HG03039 (cell line): ENCODE data around the gene AKR7A2.

Experiments
- ATAC-seq: cut with Tn5 transposase; IDR thresholded peaks from one replicate; pipeline ENCODE4 v1.9.1; 2021; ENCODE audit warnings: mild to moderate bottlenecking, moderate library complexity; ENCODE audit not compliant: unreplicated experiment

AKR7A2 gene

GRCh38 chr1:19343617-19344350, 31.8 kb upstream of the AKR7A2 start:
- no peak for ATAC-seq

GRCh38 chr1:19342894-19343616, 31.1 kb upstream of the AKR7A2 start:
- ATAC-seq: no peak

GRCh38 chr1:19342062-19342750, 30.3 kb upstream of the AKR7A2 start:
- no peak for ATAC-seq

GRCh38 chr1:19341201-19342061, 29.5 kb upstream of the AKR7A2 start:
- no peak for ATAC-seq

- no peak for ATAC-seq
These were observed 28.5 kb upstream of the AKR7A2 start for GRCh38 chr1:19340387-19340937.

GRCh38 chr1:19339214-19339861, 27.4 kb upstream of the AKR7A2 start:
- ATAC-seq: no peak

- ATAC-seq: no peak
These were observed 26.4 kb upstream of the AKR7A2 start for GRCh38 chr1:19338323-19338762.

- no peak for ATAC-seq
These were observed 25.3 kb upstream of the AKR7A2 start for GRCh38 chr1:19337289-19337688.

- no peak for ATAC-seq
These were observed 24.6 kb upstream of the AKR7A2 start for GRCh38 chr1:19336543-19336942.

GRCh38 chr1:19333587-19334354, 21.8 kb upstream of the AKR7A2 start:
- no peak for ATAC-seq

- no peak for ATAC-seq
These were observed 20.9 kb upstream of the AKR7A2 start for GRCh38 chr1:19332832-19333231.

- ATAC-seq: no peak
These were observed 19.4 kb upstream of the AKR7A2 start for GRCh38 chr1:19331262-19331878.

- ATAC-seq: no peak
These were observed 18.6 kb upstream of the AKR7A2 start for GRCh38 chr1:19330449-19331135.

- ATAC-seq: no peak
These were observed 17.7 kb upstream of the AKR7A2 start for GRCh38 chr1:19329611-19330010.

- ATAC-seq: no peak
These were observed 17.2 kb upstream of the AKR7A2 start for GRCh38 chr1:19329188-19329587.

GRCh38 chr1:19328486-19328885, 16.5 kb upstream of the AKR7A2 start:
- no peak for ATAC-seq

GRCh38 chr1:19327736-19328135, 15.8 kb upstream of the AKR7A2 start:
- ATAC-seq: no peak

- ATAC-seq: no peak
These were observed 15.4 kb upstream of the AKR7A2 start for GRCh38 chr1:19327301-19327700.
